ENCODE data around the gene KBTBD2. TPM values are rescaled to one million over a fixed set of nuclear protein-coding genes. Genes with fewer than 3 reads are reported as not detected.
"Not testable (repeated sequence)": the region's sequence is repeated elsewhere in the genome, so short reads cannot be mapped to it uniquely, and the experiment has no call there.

KBTBD2 gene
- total RNA-seq, 2 donors from 2014 or later, result 41.8 to 52.9 TPM

GRCh38 chr7:32900433-32900995, 9.0 kb upstream of the KBTBD2 start:
- Histone ChIP-seq H3K27me3 (ENCODE audit: control insufficient read depth, insufficient read depth, low read length, poor library complexity, severe bottlenecking) (no peaks in the 10 kb centered on the region), H3K27ac (ENCODE audit: low read depth, low read length) (no peak overlapping the region), H3K9me3 (ENCODE audit: control insufficient read depth, low read length) (no peaks in the 10 kb centered on the region), H3K9ac (ENCODE audit: extremely low read depth, low read length, poor library complexity, severe bottlenecking) (no peak overlapping the region), H3K4me3 (ENCODE audit: low read length) (no peak overlapping the region), H3K4me1 (ENCODE audit: control insufficient read depth, insufficient read depth, low read length) (no peaks in the 10 kb centered on the region), H3K36me3 (ENCODE audit: control insufficient read depth, insufficient read depth, low read length) (no peaks in the 10 kb centered on the region)
- Mint-ChIP-seq H3K36me3 (ENCODE audit: low read depth) (no peaks in the 10 kb centered on the region), H3K27me3 (ENCODE audit: insufficient read depth) (peaks cover 29% of the 10 kb centered on the region), H3K27ac (no peak overlapping the region), H3K4me1 (peaks cover 3% of the 10 kb centered on the region), H3K4me3 (no peak overlapping the region), H3K9me3 (no peaks in the 10 kb centered on the region)
- no peak for TF ChIP-seq CTCF (conservative IDR thresholded peaks at IDR 0.05)
- no peak for DNase-seq
- WGBS, 2 experiments (ENCODE audit: insufficient coverage in 1 of 2, insufficient read length in 1 of 2), result 98 to 100% methylated on average over 1 to 4 of the region's 4 CpGs

- H3K9ac ChIP-seq (ENCODE audit: extremely low read depth, low read length, poor library complexity, severe bottlenecking); H3K9me3 Mint-ChIP-seq; H3K9me3 ChIP-seq (ENCODE audit: control insufficient read depth, low read length); H3K27me3 ChIP-seq (ENCODE audit: control insufficient read depth, insufficient read depth, low read length, poor library complexity, severe bottlenecking); H3K27ac Mint-ChIP-seq; H3K4me3 Mint-ChIP-seq; DNase-seq; H3K27ac ChIP-seq (ENCODE audit: low read depth, low read length); H3K36me3 ChIP-seq (ENCODE audit: control insufficient read depth, insufficient read depth, low read length); H3K36me3 Mint-ChIP-seq (ENCODE audit: low read depth); H3K4me3 ChIP-seq (ENCODE audit: low read length): not testable (repeated sequence)
- H3K4me1 ChIP-seq (ENCODE audit: control insufficient read depth, insufficient read depth, low read length), result peaks cover 13% of the 10 kb centered on the region
- 74 to 91% methylated on average over 3 to 6 of the region's 6 CpGs for WGBS, 2 experiments (ENCODE audit: insufficient coverage in 1 of 2, insufficient read length in 1 of 2)
- Mint-ChIP-seq H3K27me3 (ENCODE audit: insufficient read depth) (peaks cover 30% of the 10 kb centered on the region), H3K4me1 (peaks cover 22% of the 10 kb centered on the region)
Observed at GRCh38 chr7:32897376-32897775, 5.8 kb upstream of the KBTBD2 start.

- Mint-ChIP-seq H3K9me3 (no peaks in the 10 kb centered on the region), H3K4me3 (no peak overlapping the region), H3K27ac (no peak overlapping the region), H3K27me3 (ENCODE audit: insufficient read depth) (peaks cover 25% of the 10 kb centered on the region), H3K36me3 (ENCODE audit: low read depth) (no peaks in the 10 kb centered on the region), H3K4me1 (peaks cover 22% of the 10 kb centered on the region)
- H3K9me3 ChIP-seq (ENCODE audit: control insufficient read depth, low read length), result no peaks in the 10 kb centered on the region
- no peaks in the 10 kb centered on the region for H3K36me3 ChIP-seq (ENCODE audit: control insufficient read depth, insufficient read depth, low read length)
- no peak overlapping the region for H3K27ac ChIP-seq (ENCODE audit: low read depth, low read length)
- H3K27me3 ChIP-seq (ENCODE audit: control insufficient read depth, insufficient read depth, low read length, poor library complexity, severe bottlenecking), result no peaks in the 10 kb centered on the region
- DNase-seq, result no peak
- 86 to 98% methylated on average over 5 to 6 of the region's 6 CpGs for WGBS, 2 experiments (ENCODE audit: insufficient coverage in 1 of 2, insufficient read length in 1 of 2)
- peaks cover 13% of the 10 kb centered on the region for H3K4me1 ChIP-seq (ENCODE audit: control insufficient read depth, insufficient read depth, low read length)
- H3K4me3 ChIP-seq (ENCODE audit: low read length), result no peak overlapping the region
- no peak overlapping the region for H3K9ac ChIP-seq (ENCODE audit: extremely low read depth, low read length, poor library complexity, severe bottlenecking)
- no peak for TF ChIP-seq CTCF (conservative IDR thresholded peaks at IDR 0.05)
Observed at GRCh38 chr7:32896564-32897347, 5.2 kb upstream of the KBTBD2 start.

All from endodermal cell (in vitro differentiated cells).